HepG2 (cell line): ENCODE results near the gene C6orf15. TPM values are rescaled to one million over a fixed set of nuclear protein-coding genes. Genes with fewer than 3 reads are reported as not detected.

ENCODE experiments used
- ATAC-seq: fragments of 200-7000 bp; cut with Tn5 transposase; 3 replicates; pipeline ENCODE4 v1.9.1; 2020; ENCODE audit warnings: mild to moderate bottlenecking, moderate library complexity
- BruUV-seq: library from RNA; stranded (reverse); fragments of 400-500 nt; replicated peaks from 2 replicates; lab custom pipeline; 2021; lab: Mats Ljungman, UMichigan
- CTCF ChIA-PET: fragments of 300-600 bp; formaldehyde crosslinking; extraction: SDS; loops from one replicate; lab custom pipeline; 2021; ENCODE audit warnings: low total read pairs, inconsistent platforms, low intra/inter-chr PET ratio; lab: Yijun Ruan, JAX
- POLR2A ChIA-PET: fragments of 350-600 bp; sonication (Branson Sonifier 250); formaldehyde crosslinking; loops from one replicate; lab custom pipeline; 2020; ENCODE audit warnings: antibody characterized with exemption, inconsistent platforms; lab: Yijun Ruan, JAX
- DNase-seq: peaks from one replicate; pipeline ENCODE4 v3.0.0-alpha.2; 2015; ENCODE audit warnings: low spot score
- FAIRE-seq: peaks from 3 replicates; lab custom pipeline; 2011; peaks lifted over from hg19 to GRCh38; lab: Jason Lieb, UNC
- H2AFZ ChIP-seq: one replicate; pipeline ENCODE4 v1.6.1; 2011; ENCODE audit warnings: low read length, inconsistent platforms
- H3K27ac ChIP-seq: fragments of 300-600 bp; 3 replicates; pipeline ENCODE4 v1.8.0; 2011; ENCODE audit warnings: mixed run types, mild to moderate bottlenecking, mixed read lengths, low read length, inconsistent platforms; ENCODE audit not compliant: insufficient read depth; ENCODE audit errors: extremely low read length
- H3K27me3 ChIP-seq, 2 experiments: fragments of 200-600 bp in 1 of 2; 2 replicates in 1 of 2; 3 replicates in 1 of 2; pipeline versions ENCODE4 v1.6.0 to v1.8.0; 2011; ENCODE audit warnings: low read length in 2 of 2, mild to moderate bottlenecking in 2 of 2, moderate library complexity in 2 of 2, inconsistent platforms in 1 of 2; ENCODE audit not compliant: insufficient read depth in 2 of 2, control insufficient read depth in 1 of 2
- H3K36me3 ChIP-seq, 2 experiments: fragments of 200-600 bp in 1 of 2; replicated peaks in 1 of 2; 2 replicates in 1 of 2; 3 replicates in 1 of 2; pipeline versions ENCODE4 v1.5.1 to v1.8.0; 2011; ENCODE audit warnings: low read length in 2 of 2, inconsistent platforms in 1 of 2; ENCODE audit not compliant: insufficient read depth in 2 of 2, control insufficient read depth in 1 of 2
- H3K4me1 ChIP-seq: 2 replicates; pipeline ENCODE4 v1.5.1; 2012; ENCODE audit warnings: low read length, inconsistent platforms; ENCODE audit not compliant: insufficient read depth
- H3K4me2 ChIP-seq: 2 replicates; pipeline ENCODE4 v1.6.0; 2011; ENCODE audit warnings: low read depth, low read length, inconsistent platforms
- H3K4me3 ChIP-seq, 3 experiments: fragments of 200-600 bp in 1 of 3; sonication (generic), shearing (Covaris generic) in 1 of 3; replicated peaks in 1 of 3; 2 replicates each; pipeline ENCODE4 v1.5.1; 2011 to 2016; ENCODE audit warnings: low read length in 3 of 3, inconsistent platforms in 2 of 3, low read depth in 2 of 3, mild to moderate bottlenecking in 2 of 3, control low read depth in 1 of 3, mixed read lengths in 1 of 3; ENCODE audit not compliant: insufficient read depth in 1 of 3
- H3K79me2 ChIP-seq: one replicate; pipeline ENCODE4 v1.6.1; 2011; ENCODE audit warnings: low read length, inconsistent platforms; ENCODE audit not compliant: insufficient read depth
- H3K9ac ChIP-seq: 2 replicates; pipeline ENCODE4 v1.6.0; 2011; ENCODE audit warnings: mild to moderate bottlenecking, low read depth, low read length, inconsistent platforms; ENCODE audit not compliant: insufficient read depth
- H3K9me3 ChIP-seq: 2 replicates; pipeline ENCODE4 v1.5.1; 2012; ENCODE audit warnings: mild to moderate bottlenecking, low read length
- H4K20me1 ChIP-seq: 2 replicates; pipeline ENCODE4 v1.6.0; 2011; ENCODE audit warnings: inconsistent platforms, mild to moderate bottlenecking, low read length, moderate library complexity; ENCODE audit not compliant: insufficient read depth
- AHDC1 ChIP-seq: sonication (generic); formaldehyde crosslinking; IDR thresholded peaks from 2 replicates; pipeline ENCODE4 v1.5.1; 2020; ENCODE audit warnings: mild to moderate bottlenecking, missing genetic modification reagents, borderline replicate concordance
- GTF2F1 ChIP-seq: fragments of 150-350 bp; IDR thresholded peaks from 2 replicates; pipeline ENCODE4 v1.6.1; 2014; ENCODE audit warnings: low read length
- NFE2 ChIP-seq: sonication (generic); formaldehyde crosslinking; IDR thresholded peaks from 2 replicates; pipeline ENCODE4 v1.4.0; 2020; ENCODE audit warnings: missing genetic modification reagents
- ZNF382 ChIP-seq: sonication (generic); formaldehyde crosslinking; IDR thresholded peaks from 2 replicates; pipeline ENCODE4 v1.5.0; 2020; ENCODE audit warnings: missing genetic modification reagents, mild to moderate bottlenecking, borderline replicate concordance
- ZNF7 ChIP-seq: IDR thresholded peaks from 2 replicates; pipeline ENCODE4 v1.6.1; 2016; ENCODE audit warnings: missing biosample characterization, missing genetic modification reagents
- WGBS: methylation state at CpG from one replicate; pipeline ENCODE4 v1.1.6; 2017; ENCODE audit warnings: low lambda C conversion rate; 5-methylcytosine and 5-hydroxymethylcytosine counted together
- in situ Hi-C: cut with HindIII; loops from 2 replicates; pipeline ENCODE4 v1.10.0; 2017; ENCODE audit warnings: low pct_unique_long_range_greater_than_20kb; ENCODE audit not compliant: extremely low pct_ligation_motif_present
- intact Hi-C: fragments of 100-400 bp; cut with micrococcal nuclease; formaldehyde crosslinking; loops from one replicate; pipeline ENCODE4 v1.10.0; 2022; ENCODE audit not compliant: unreplicated experiment
- polyA plus RNA-seq, 8 experiments: library from polyadenylated mRNA; depleted of rRNA in 3 of 8; stranded (reverse) in 7 of 8; unstranded in 1 of 8; fragments of >200 nt; fragmentation: Illumina TruSeq in 4 of 8; extraction: Trizol in 4 of 8; gene quantifications; 2 replicates each; pipeline versions ENCODE4 v1.2.1 to v1.2.3, GENCODE V29; 2011 to 2016; ENCODE audit warnings: low read depth in 4 of 8, missing spikeins in 1 of 8, mixed read lengths in 1 of 8; ENCODE audit not compliant: insufficient read depth in 1 of 8
- total RNA-seq, 5 experiments: library from RNA; depleted of rRNA; stranded (reverse); fragments of >200 nt; fragmentation: Illumina TruSeq; extraction: Trizol; gene quantifications; 2 replicates each; pipeline ENCODE4 v1.2.3, GENCODE V29; 2016; ENCODE audit warnings: low read depth in 1 of 5

C6orf15 gene
- total and polyA plus RNA-seq, 2 of the 13 experiments (the other 11 are each of a cell fraction or from before 2014, with no cell fraction given) = not detected

GRCh38 chr6:31121131-31121790 lies 8.9 kb upstream of the C6orf15 start (continued):
- TF ChIP-seq AHDC1 (CRISPR knock-in tag) = no peak

- no peak within 1 kb of the TSS for H3K4me2 ChIP-seq
Measured at GRCh38 chr6:31120151-31120915, 8.0 kb upstream of the C6orf15 start, which contains the start of gene CDSN. CDSN (minus strand) TSS chr6:31120446; CDS start chr6:31120419, 27 bp downstream.

More at GRCh38 chr6:31120151-31120915, 8.0 kb upstream of the C6orf15 start, which contains the start of gene CDSN:
- Histone ChIP-seq H2AFZ (no peak within 1 kb of the TSS), H3K4me3 (no peak within 1 kb of the TSS), H3K79me2 (no peaks in the 10 kb centered on the region), H3K4me1 (peaks cover 7% of the 10 kb centered on the region), H3K36me3 (no peaks in the 10 kb centered on the region), H3K9me3 (no peaks in the 10 kb centered on the region), H3K9ac (no peak within 1 kb of the TSS), H3K27me3 (peaks cover 4 to 70% of the 10 kb centered on the region in 2 experiments; a peak in 4 of 5 replicates), H4K20me1 (no peaks in the 10 kb centered on the region), H3K27ac (no peak within 1 kb of the TSS)
- BruUV-seq = no TSS peak
- DNase-seq (no peak), ATAC-seq (no peak), FAIRE-seq (no peak)
- ChIA-PET CTCF (no interaction called here), POLR2A (no interaction called here)
- intact Hi-C loops (no loop called here), in situ Hi-C loops (no loop called here)
- WGBS = 39% methylated on average over 17 of the region's 26 CpGs
- TF ChIP-seq ZNF382 (CRISPR knock-in tag) (no peak), ZNF7 (CRISPR knock-in tag) (no peak), GTF2F1 (no peak), NFE2 (CRISPR knock-in tag) (no peak)
